GM23338 (cell line): Measurements from ENCODE around the gene LRRC26.

Experiments
- EZH2 ChIP-seq: fragments of 200-600 bp; sonication (generic); IDR thresholded peaks from one replicate; pipeline ENCODE4 v1.8.0; 2017; ENCODE audit warnings: antibody characterized with exemption, mild to moderate bottlenecking, low read depth; ENCODE audit not compliant: unreplicated experiment
- EZH2phosphoT487 ChIP-seq: fragments of 200-600 bp; sonication (generic); IDR thresholded peaks from one replicate; pipeline ENCODE4 v1.8.1; 2018; ENCODE audit warnings: antibody characterized with exemption; ENCODE audit not compliant: unreplicated experiment
- POLR2AphosphoS5 ChIP-seq: IDR thresholded peaks from 2 replicates; pipeline ENCODE4 v1.6.1; 2016; ENCODE audit warnings: antibody characterized with exemption, low read depth
- REST ChIP-seq: IDR thresholded peaks from one replicate; pipeline ENCODE4 v1.6.1; 2018; ENCODE audit warnings: antibody characterized with exemption; ENCODE audit not compliant: unreplicated experiment
- ZNF114 ChIP-seq: fragments of 250-450 bp; sonication (Bioruptor Pico); IDR thresholded peaks from 2 replicates; pipeline ENCODE4 v1.5.0; 2020; ENCODE audit warnings: mild to moderate bottlenecking, moderate library complexity
- TF ChIP-seq, protein P1 (sequence below), 2 experiments: fragments of 200-600 bp in 1 of 2; sonication (generic) in 1 of 2; conservative IDR thresholded peaks; 2 replicates each; pipeline versions ENCODE4 v1.5.1 to v1.6.1; 2016 to 2017; ENCODE audit warnings: antibody characterized with exemption in 2 of 2, low read depth in 2 of 2, mild to moderate bottlenecking in 2 of 2, moderate library complexity in 1 of 2

- TF ChIP-seq, protein P1, sequence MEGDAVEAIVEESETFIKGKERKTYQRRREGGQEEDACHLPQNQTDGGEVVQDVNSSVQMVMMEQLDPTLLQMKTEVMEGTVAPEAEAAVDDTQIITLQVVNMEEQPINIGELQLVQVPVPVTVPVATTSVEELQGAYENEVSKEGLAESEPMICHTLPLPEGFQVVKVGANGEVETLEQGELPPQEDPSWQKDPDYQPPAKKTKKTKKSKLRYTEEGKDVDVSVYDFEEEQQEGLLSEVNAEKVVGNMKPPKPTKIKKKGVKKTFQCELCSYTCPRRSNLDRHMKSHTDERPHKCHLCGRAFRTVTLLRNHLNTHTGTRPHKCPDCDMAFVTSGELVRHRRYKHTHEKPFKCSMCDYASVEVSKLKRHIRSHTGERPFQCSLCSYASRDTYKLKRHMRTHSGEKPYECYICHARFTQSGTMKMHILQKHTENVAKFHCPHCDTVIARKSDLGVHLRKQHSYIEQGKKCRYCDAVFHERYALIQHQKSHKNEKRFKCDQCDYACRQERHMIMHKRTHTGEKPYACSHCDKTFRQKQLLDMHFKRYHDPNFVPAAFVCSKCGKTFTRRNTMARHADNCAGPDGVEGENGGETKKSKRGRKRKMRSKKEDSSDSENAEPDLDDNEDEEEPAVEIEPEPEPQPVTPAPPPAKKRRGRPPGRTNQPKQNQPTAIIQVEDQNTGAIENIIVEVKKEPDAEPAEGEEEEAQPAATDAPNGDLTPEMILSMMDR (conservative IDR thresholded peaks at IDR 0.05; ENCODE audit: low read depth in 2 of 2): no peak
- TF ChIP-seq POLR2AphosphoS5: no peak
- no peak for TF ChIP-seq ZNF114 (CRISPR knock-in tag)
- TF ChIP-seq EZH2: no peak
- no peak for TF ChIP-seq REST
- no peak for TF ChIP-seq EZH2phosphoT487
Observed at GRCh38 chr9:137134191-137134590, 35.7 kb downstream of the LRRC26 start.
